Skeletal muscle cell (primary cell): ENCODE data around the gene BACH2.

Experiments
- DNase-seq: peaks from one replicate; pipeline ENCODE4 v3.0.0-alpha.2; 2010; ENCODE audit warnings: low read depth
- H3K4me3 ChIP-seq: 2 replicates; pipeline ENCODE4 v1.5.1; 2011; ENCODE audit warnings: low read depth, mild to moderate bottlenecking, control low read depth, low read length, moderate library complexity

BACH2 gene

DNA sequence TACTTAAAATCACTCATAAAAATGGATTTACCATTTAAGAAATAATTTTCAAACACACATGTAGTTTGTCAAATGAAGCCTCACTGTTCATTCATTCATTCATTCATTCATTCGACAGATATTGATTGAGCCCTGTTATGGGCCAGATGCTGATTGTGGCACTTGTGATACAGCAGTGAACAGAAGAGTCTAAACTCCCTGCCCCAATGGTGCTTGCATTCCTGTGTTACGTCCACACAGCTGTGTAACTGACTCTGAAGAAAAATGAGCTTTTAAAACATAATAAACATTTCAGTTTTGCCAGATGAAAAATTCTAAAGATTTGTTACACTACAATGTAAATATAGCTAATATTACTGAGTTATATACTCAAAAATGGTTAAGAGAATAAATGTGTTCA, 46.2 kb downstream of the BACH2 start:
- no peak overlapping the region for H3K4me3 ChIP-seq
- DNase-seq = no peak

DNA sequence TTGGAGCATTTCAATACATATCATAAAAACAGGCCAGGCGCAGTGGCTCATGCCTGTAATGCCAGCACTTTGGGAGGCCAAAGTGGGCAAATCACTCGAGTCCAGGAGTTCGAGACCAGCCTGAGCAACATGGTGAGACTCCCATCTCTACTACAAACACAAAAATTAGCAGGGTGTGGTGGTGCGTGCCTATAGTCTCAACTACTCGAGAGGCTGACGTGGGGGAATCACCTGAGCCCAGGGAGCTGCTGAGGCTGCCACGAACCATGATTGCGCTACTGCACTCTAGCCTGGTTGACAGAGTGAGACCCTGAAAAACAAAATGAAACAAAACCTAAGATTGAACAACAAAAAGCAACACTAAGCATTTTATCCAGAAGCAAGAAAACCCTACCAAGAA, 47.2 kb downstream of the BACH2 start:
- DNase-seq = no peak

DNA sequence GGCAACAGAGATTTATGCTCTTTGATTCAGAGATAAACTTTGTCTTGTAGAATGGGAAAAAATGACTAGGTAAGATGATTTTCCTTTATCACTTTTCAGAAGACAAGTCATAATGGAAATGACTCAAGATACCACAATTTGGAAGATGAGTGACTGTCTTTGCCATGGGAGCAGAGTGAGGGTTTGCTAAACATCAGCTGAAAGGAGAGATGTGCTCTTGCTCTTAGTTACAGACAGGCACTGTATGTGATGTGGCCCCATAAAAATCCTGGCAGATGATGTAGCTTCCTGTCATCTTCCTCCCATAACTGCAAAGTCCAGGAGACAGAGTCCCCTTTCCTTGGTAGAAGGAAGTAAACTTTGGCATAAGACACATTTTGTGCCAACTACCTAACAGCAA, 47.6 kb downstream of the BACH2 start:
- DNase-seq = no peak
- no peak overlapping the region for H3K4me3 ChIP-seq

More for the DNA sequence above, 47.2 kb downstream of the BACH2 start:
- no peak overlapping the region for H3K4me3 ChIP-seq

DNA sequence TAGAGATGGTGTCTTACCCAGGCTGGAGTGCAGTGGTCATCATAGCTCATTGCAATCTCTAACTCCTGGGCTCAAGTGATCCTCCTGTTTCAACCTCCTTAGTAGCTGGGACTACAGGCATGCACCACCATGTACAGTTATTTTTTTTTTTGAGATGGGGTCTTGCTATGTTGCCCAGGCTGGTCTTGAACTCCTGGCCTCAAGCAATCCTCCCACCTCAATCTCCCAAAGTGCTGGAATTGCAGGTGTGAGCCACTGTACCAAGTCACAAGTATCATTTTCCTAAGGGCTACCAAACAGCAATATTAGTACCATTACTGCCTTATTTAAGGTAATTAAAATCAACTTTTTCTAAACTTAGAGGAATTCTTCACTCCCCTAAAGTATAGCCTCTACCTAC, 49.4 kb downstream of the BACH2 start:
- no peak overlapping the region for H3K4me3 ChIP-seq
- DNase-seq = no peak

DNA sequence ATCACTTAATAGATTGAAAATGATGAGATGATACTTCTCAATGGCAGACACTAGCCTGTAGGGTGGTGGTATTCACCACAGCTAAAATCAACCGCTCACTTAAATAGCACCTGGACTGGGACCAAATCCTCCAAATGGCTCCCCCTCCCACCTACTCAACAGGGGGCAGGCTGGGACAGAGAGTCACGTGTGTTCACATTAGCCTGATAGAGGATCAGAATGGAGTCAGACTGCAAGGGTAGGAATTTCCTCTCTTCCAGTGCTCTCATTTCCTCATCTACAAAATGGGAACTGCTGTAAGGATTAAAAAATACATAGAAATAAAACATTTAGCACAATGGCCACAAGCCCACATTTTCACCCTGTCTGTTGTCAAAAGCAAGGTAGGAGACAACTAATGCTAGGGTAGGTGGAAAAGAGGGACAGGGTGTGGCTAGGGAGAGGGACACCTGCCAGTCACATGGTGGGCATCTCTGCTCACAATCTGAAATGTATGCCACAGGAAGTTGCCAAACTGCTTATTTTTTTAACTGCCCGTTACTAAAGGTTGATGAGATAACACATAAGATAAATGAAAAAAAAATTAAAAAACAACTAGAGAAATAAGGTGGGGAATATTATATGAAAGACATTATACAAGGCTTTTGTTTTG, 55.3 kb downstream of the BACH2 start:
- no peak for DNase-seq

DNA sequence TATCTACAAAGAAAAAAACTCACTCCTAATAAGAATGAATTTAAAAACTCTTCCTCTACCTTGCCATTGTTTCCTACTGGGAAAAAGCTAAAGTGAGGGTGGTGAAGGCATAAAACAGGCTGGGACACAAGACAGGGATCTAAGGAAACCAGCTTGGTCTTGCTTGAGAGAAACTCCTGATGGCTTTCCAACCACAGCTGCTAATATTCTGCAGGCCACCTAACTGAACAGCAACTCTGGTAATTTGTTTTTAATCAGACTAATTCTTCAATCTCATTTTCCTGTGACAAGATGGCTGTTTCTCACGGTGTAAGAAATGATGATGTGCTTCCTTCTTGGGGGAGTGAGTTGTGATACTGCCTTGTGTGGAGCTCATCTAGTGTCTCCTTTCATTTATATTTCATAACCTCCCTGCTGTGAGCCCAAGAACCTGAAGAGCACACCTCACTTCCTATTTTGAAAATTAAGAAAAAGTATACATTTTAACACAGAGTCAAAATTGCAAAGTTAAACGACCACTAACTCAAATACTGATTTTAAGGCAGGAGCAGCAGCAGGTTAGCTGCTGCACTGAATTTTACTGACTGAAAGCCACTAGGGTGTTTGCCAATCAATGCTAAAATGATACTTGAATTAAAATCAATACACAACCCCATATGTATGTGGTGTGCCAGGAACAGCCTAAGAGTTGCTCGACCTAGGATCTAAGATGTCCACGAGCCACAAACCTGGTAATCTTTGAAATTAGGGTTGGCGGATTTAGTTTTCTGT, 58.0 kb downstream of the BACH2 start:
- no peak overlapping the region for H3K4me3 ChIP-seq
- no peak for DNase-seq

More for the DNA sequence above, 55.3 kb downstream of the BACH2 start:
- no peak overlapping the region for H3K4me3 ChIP-seq

DNA sequence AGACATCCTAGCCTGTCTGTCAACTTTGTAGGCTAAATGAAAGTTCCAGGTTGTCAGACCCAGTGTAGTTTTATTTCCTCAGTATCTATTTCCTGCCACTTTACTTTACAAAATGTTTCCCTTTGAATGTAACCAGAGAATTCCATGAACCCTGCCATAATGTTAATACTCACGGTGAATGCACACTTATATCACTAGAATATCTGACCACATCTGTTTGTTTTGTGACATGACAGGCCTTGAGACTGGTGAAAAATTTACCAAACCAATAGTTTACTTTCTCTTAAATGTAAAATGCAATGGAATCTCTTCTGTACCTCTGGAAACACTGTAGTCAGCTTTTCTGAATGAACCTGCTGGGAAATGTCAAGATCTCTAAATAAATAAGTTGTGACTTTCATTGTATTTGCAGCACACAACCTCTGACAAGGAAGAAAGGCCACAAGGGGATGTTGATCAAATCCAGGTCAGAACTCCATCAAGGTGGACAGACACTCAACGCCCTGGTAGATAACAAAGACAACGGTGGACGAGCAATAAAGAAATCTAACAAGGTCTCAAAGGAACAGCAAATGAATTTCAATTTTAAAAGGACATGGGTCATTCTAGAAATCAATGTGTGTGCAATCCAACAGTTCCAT, 59.2 kb downstream of the BACH2 start:
- H3K4me3 ChIP-seq = no peak overlapping the region
- no peak for DNase-seq

DNA sequence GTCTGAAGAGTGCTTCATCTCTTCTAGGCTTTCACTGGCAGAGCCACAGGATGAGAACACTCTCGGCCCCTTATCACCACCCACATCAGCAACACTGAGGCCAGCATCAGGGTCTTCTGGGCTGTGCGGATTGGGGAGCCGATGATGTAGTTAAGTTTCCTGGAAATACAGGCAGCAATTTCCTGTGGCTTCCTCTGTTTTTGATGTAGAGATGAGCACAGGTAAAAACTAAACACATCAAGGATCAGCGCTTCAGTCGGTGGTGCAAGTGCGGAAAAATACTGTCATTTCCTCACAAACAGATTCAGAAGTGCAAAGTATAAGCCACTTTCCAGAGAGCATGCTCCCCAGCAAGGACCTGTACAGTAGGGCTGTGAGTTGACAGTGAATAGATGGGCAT, 62.6 kb downstream of the BACH2 start:
- no peak overlapping the region for H3K4me3 ChIP-seq
- no peak for DNase-seq

DNA sequence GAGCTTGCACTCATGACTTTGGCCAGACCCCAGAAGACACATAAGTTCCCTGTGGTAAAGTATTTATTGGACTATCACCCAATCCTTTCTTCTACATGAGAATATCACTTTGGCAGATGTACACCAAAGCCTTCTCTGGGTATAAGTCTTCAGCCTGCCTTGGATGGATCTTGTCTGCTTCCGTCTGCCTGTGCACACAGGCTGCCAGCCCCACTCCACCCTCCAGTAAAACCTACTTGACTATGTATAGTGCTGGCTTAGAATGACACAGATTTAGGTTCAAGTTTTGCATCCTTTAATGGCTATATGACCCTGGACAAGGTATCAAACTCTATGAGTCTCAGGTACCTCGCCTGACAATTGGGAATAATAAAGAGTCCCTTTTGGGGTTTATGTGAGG, 63.4 kb downstream of the BACH2 start:
- DNase-seq = no peak
- H3K4me3 ChIP-seq = no peak overlapping the region

DNA sequence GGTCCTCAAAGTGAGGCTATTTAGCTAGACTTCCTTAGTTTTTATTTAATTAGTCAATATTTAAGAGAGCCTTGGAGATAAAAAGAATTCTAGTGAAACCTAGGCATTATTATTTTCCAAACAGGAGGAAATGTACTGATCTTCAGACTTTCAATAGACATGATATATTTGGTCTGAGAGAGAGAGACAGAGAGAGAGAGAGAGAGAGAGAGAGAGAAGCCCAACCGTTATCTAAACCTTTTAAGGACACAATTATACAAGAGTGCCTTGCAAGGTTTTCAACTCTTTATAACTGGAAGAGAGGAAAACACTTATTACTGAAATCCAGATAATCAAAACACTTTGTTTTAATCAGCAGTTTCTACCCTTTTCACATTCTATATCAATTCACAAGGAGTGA, 64.8 kb downstream of the BACH2 start:
- H3K4me3 ChIP-seq = no peak overlapping the region
- DNase-seq = no peak

DNA sequence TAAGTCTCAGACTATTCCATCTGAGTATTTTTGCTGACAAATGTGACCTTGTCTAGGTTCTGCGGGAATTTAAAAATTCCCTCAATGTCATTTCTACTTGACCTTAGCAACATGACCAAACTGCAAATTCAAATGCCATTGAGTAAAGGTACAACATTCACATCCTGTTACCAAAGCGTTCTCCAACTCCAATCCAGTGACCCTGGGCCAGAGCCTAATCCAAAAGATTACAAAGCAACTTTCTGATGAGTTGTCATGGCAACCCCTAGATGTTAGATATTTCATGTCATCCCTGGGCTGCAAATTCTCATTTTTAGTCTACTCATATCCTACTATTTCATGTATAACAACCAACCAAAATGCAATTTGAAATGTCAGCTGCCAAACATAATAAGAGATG, 65.3 kb downstream of the BACH2 start:
- H3K4me3 ChIP-seq = no peak overlapping the region
- DNase-seq = no peak

DNA sequence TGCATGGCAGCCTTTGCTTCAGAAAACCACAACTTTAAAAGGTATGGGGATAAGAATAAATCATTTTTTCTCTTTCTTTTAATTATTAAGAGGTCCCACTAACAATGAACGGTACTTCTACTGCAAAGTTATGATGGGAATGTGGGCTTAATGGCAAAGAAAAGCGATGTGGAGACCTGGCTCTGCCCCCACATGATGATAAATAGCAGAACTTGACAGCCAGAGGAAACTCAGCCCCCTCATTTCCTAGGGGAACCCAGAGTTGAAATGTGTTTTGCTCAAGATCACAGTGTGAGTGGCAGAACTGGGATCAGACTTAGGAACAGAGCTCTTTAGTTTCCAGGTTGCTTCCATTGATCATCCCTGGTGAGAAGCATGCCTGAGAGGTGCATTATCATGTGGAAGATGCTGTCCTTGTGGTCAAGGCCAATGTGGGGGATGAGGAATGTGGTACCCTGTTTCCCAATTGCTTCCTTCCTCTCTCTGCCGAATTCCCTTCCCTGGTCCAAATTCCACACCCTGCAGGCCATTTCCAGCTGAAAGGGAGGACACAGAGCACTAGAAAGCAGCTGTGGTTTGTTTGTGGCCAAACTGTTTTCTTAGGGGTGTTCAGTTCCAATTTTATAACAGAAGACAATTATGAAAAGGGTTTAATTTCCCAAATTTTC, 66.0 kb downstream of the BACH2 start:
- no peak overlapping the region for H3K4me3 ChIP-seq
- DNase-seq = no peak

DNA sequence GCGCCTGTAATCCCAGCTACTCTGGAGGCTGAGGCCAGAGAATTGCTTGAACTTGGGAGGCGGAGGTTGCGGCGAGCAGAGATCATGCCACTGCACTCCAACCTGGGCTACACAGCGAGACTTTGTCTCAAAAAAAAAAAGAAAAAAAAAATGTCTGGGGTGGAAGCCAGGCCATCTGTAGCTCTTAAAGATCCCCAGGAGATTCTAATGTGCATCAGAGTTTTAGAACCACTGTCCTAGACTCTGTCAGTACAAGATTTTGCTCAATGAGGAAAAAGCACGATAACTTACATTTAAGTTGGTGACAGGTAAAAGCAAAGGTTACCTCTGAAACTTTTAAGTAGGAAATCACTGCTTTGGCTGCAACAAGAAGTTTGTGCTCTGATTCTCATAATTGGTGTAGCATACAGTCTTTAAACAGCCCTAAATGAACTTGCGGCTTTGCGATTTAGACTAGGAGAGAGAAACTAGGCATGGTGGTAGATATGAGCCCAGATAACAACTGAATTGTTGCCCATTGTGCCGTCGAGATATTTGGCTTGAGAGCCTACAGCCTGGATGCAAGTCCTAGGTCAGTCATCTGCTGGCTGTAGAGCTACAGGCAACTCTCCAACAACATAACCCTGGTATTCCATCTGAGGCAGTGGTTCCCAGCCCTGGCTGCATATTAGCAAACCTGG, 67.2 kb downstream of the BACH2 start:
- no peak for DNase-seq
- H3K4me3 ChIP-seq = no peak overlapping the region

DNA sequence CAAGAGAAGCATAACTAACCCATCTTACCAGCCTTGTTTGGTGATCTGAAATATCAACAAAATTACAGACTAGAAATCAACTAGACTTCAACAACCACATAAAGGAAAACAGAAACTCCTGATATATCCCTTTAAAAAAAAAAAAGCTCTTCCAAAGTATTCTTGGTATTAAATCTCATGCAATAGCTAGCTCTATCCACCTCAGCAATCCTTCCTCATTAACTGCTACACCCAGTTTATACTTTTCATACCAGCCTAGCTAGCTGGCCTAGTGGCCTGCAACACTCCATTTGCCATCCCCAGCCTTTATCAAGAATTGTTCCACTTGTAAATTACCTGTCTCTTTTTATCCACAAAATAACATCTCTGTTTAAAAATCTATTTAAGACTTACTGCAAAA, 69.0 kb downstream of the BACH2 start:
- DNase-seq = no peak
- no peak overlapping the region for H3K4me3 ChIP-seq

DNA sequence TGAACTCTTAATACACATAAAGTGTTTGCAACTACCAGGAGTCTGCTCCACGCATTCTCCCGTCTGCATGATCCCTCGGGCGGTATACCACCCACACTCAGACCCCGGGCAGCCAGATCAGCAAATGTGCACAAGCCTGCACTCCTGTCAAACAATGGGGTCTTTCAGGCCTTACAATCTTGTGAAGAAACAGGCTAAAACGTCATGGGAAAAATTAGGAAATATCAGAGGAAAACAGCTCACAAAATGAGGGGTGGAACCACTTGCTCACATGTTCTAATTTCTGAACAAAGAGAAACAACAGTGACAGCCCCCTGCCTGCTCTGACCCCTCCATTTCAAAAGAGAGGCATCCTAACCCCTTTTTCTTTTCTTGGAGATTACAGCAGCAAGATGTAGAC, 69.4 kb downstream of the BACH2 start:
- H3K4me3 ChIP-seq = no peak overlapping the region
- DNase-seq = no peak

DNA sequence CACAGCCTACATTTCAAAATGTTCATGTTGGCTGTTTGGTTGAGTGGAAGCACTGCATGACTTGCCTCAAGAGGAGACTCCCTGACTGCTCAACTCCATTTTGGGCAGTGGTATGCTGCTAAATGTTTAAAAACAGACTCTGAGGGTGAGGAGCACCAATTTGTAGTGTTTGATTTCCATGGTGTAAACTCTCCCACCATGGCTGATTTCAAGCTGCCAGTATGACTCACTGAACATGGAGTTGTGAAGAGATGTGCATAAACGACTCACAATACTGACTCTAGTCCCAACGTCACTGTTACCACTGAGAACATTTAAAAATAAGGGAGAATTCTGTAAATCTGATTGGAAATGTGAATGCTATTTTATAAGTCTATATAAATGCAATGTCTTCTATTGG, 70.4 kb downstream of the BACH2 start:
- no peak for DNase-seq
- no peak overlapping the region for H3K4me3 ChIP-seq

DNA sequence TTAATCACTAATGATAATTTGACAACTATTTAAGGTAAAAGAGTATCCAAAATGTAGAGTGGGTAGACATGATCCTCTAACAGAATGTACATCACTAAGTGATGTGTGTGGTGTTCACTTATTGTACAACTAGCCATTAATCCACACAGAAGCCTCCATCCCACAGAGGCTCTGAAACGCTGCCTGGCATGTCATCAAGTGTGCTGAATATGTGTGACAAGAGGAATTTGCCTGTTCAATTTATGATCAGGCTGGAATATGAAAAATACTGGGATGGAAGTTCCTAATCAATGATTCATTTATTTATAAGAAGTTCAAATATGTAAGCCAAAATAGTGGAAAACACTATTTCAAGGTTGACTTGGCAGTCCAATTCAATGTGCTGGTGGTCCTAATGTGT, 72.4 kb downstream of the BACH2 start:
- DNase-seq = no peak
- H3K4me3 ChIP-seq = no peak overlapping the region

DNA sequence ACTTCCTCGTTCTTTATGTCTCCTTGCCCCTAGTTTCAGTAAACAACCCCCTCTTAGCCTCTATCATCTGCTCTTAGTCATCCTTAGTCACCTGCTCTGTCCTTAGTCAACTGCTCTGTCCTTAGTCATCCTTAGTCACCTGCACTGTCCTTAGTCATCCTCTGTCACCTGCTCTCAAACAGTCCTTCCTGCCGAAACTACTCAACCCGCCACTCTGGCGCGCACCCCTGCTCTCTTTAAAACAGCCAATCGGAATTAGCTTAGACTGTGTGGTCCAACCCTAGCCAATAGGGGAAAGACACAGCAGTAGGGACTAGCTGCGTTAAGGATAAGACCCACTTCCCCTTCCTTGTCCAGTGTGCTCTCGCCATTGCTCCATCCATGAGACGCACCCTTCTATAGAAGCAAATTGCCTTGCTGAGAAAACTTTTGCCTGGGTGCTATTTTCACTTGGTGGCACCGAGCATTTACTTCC, 73.9 kb downstream of the BACH2 start:
- no peak for DNase-seq
- no peak overlapping the region for H3K4me3 ChIP-seq

DNA sequence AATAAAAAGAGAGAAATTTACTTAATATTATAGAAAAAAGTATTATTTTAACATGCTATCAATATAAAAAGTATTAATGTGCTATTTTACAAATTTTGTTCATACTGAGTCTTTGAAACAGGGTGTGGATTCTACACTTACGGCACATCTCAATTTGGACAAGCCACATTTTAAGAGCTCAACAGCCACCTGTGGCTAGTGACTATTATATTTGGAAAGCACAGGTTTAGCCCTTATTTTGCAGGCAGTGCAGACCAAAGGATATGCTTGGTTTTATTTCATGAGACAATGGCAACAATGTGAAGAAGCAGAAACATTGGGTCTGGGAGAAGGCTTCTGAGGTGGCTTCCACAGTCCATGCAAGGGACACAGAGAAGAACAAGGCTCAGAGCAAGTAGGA, 74.6 kb downstream of the BACH2 start:
- DNase-seq = no peak
- H3K4me3 ChIP-seq = no peak overlapping the region

DNA sequence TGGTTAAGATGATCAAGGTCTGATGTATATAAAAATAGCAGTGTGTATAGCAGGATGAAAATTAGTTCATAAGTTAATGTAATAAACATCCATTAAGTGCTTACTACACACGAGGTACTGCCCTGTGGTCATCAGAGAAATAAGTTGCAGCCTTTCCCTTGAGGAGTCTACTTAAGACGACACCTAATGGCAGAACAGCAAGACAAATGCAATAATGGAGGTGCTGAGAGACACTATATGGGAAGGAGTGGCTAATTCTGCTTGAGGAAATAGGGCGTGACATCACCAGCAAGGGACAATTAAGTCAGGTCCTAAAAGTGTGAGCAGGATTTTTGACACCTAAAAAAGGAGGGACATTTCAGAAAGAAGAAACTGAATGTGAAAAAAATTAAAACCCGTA, 75.2 kb downstream of the BACH2 start:
- DNase-seq = no peak
- H3K4me3 ChIP-seq = no peak overlapping the region
